ENCODE data around the gene FMNL2.

- TF ChIP-seq EZH2phosphoT487 (IDR thresholded peaks at IDR 0.05; ENCODE audit: insufficient read depth, low read depth) (no peak), EZH2 (IDR thresholded peaks at IDR 0.05; ENCODE audit: insufficient read depth, poor library complexity, severe bottlenecking) (no peak)
These were observed 52.1 kb downstream of the FMNL2 start for GRCh38 chr2:152387041-152387440.
